Femur (tissue), 1 donor: Measurements from ENCODE around the gene GFRA1.

Source experiments
- DNase-seq: peaks from one replicate; pipeline ENCODE4 v3.0.0-alpha.2; 2017

The GFRA1 gene, protein sequence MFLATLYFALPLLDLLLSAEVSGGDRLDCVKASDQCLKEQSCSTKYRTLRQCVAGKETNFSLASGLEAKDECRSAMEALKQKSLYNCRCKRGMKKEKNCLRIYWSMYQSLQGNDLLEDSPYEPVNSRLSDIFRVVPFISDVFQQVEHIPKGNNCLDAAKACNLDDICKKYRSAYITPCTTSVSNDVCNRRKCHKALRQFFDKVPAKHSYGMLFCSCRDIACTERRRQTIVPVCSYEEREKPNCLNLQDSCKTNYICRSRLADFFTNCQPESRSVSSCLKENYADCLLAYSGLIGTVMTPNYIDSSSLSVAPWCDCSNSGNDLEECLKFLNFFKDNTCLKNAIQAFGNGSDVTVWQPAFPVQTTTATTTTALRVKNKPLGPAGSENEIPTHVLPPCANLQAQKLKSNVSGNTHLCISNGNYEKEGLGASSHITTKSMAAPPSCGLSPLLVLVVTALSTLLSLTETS

DNA sequence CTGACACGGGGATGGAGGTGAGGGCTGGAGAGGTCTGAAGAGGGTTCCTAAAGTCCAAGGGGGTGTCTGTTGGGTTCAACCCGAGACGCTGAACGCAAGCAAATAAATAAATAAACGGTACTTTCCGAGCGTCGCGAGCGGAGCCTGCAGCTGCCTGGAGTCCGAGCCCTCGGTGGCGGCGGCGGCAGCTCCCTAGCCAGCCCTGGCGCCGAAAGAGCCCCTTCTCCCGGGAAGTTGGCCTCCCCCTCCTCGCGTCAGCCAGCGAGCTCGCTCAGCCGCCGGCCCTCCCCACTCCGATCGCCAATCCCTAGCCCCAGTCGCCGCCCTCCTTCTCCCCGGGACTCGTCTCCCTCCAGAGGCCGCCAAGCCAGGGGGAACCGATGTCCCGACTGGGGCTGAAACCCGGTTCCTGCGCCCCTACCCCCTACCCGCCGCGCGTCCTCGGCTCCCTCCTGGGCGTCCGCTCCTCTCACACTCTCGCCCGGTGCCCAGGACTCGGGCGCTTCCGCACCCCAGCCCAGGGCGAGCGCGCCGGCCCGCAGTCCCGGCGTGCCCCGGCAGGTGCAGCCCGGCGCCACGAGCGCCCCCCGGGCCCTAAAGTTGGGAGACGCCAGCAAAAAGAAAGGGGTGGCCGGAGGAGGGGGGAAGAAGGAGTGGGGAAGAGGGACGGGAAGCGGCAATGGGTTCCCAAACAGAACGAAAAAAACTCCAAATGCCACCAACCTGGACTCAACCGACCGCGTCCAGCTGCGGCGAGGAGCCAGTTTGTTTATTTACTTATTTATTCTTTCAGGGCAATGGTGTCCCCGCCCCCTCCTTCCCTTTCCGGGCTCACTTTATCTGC, at the start of gene GFRA1:
TSS of gene GFRA1 (minus strand) at position 767 of the 844 bp plus-strand sequence. CDS start 1,177 bp downstream, outside the sequence.
- DNase-seq = peak; percentile 58

GRCh38 chr10:116316503-116316902, 43.5 kb upstream of the GFRA1 start:
- no peak for DNase-seq

DNA sequence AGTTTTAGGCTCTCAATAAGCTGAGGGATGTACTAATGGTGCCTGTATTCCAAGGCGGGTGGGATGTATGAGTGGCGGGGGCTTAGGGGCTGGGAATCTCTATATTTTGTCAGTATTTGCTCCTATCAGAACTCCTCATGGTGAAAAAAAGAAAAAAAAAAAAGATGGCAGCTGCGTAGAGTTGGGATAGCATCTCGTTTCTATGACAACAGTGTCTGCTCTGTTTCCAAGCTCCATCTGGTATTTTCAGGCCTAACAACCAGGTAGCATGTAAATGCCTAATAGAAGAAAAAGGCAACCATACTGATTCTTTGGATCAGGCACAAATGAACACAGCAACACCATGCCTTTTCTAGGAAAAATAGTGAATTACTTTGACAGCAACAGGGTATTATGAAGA, 39.5 kb upstream of the GFRA1 start:
- DNase-seq = no peak

- no peak for DNase-seq
Observed at GRCh38 chr10:116311706-116312490, 38.9 kb upstream of the GFRA1 start.

- no peak for DNase-seq
Observed at GRCh38 chr10:116311016-116311415, 38.0 kb upstream of the GFRA1 start.

- DNase-seq = no peak
Observed at GRCh38 chr10:116307455-116307854, 34.4 kb upstream of the GFRA1 start.

GRCh38 chr10:116306847-116307246, 33.8 kb upstream of the GFRA1 start:
- no peak for DNase-seq

DNA sequence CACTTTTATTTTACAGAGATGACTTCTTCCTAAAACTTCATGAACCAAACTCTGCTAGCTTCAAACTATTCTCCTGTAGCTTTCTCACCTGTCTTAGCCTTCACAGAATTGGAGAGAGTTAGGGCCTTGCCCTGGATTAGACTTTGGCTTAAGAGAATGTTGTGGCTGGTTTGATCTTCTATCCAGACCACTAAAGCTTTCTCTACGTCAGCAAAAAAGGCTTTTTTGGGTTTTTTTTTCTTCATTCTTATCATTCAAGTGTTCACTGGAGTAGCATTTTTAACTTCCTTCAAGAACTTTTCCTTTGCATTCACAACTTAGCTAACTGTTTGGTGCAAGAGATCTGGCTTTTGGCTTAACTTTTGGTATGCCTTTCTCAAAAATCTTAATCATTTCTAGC, 31.9 kb upstream of the GFRA1 start:
- DNase-seq = no peak

GRCh38 chr10:116300542-116300941, 27.5 kb upstream of the GFRA1 start:
- DNase-seq = peak; percentile 38

- DNase-seq = no peak
Observed at GRCh38 chr10:116298586-116298985, 25.6 kb upstream of the GFRA1 start.

- DNase-seq = no peak
Observed at GRCh38 chr10:116296291-116296721, 23.3 kb upstream of the GFRA1 start.

DNA sequence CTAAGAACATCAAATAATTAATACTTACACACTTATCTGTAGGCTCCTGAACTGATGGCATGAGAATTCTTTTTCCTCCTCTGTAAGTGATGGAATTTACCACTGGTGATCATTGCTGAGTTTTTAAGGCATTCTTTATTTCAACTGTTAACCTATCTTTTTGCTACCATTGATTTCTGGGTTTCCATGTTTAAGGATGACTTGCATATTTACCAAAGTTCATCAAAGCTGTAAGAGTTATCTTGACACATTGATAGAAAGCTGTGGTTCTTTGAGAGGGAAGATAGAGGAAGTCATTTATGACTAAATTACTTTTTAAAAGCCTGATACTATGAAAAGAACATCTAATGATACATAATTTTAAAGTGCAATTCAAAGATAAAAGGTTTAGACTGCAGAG, 19.5 kb upstream of the GFRA1 start:
- no peak for DNase-seq

DNA sequence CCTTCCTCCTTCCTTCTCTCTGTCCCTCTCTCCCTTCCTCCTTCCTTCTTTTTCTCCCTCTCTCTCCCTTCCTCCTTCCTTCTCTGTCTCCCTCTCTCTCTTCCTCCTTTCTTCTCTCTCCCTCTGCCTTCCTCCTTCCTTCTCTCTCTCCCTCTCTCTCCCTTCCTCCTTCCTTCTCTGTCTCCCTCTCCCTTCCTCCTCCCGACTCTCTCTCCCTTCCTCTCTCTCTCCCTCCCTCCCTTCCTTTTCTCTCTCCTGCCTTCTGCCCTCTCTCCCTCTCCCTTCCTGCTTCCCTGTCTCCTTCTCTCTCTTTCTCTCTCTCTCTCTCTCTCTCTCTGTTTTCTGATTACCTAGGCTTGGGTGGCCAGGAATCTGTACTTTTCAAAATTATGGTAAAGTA, 16.6 kb upstream of the GFRA1 start:
- no peak for DNase-seq

- peak; percentile 65 for DNase-seq
Observed at GRCh38 chr10:116287906-116288501, 15.0 kb upstream of the GFRA1 start.

- no peak for DNase-seq
Observed at GRCh38 chr10:116286626-116287200, 13.7 kb upstream of the GFRA1 start.

GRCh38 chr10:116281775-116282174, 8.8 kb upstream of the GFRA1 start:
- no peak for DNase-seq

DNA sequence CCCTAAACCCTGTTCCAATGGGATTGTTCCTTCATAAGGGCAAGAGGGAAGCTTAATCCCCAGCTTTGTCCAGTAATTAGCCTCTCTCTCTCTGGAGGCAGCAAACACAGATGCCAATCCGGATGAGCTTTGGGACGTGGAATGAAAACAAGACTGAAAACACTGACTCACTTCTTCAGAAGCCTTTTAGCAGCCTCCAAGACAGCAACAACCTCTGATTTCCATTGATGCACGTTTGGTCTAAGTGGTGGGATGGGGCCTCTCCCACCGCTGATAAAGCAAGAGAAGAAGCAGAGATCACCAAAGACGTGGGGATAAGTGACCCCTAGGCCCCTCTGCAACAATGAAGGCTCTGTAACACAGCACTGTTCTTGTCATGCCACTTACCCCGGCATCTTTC, 5.8 kb upstream of the GFRA1 start:
- DNase-seq = no peak

GRCh38 chr10:116276981-116277380, 4.0 kb upstream of the GFRA1 start:
- no peak for DNase-seq

DNA sequence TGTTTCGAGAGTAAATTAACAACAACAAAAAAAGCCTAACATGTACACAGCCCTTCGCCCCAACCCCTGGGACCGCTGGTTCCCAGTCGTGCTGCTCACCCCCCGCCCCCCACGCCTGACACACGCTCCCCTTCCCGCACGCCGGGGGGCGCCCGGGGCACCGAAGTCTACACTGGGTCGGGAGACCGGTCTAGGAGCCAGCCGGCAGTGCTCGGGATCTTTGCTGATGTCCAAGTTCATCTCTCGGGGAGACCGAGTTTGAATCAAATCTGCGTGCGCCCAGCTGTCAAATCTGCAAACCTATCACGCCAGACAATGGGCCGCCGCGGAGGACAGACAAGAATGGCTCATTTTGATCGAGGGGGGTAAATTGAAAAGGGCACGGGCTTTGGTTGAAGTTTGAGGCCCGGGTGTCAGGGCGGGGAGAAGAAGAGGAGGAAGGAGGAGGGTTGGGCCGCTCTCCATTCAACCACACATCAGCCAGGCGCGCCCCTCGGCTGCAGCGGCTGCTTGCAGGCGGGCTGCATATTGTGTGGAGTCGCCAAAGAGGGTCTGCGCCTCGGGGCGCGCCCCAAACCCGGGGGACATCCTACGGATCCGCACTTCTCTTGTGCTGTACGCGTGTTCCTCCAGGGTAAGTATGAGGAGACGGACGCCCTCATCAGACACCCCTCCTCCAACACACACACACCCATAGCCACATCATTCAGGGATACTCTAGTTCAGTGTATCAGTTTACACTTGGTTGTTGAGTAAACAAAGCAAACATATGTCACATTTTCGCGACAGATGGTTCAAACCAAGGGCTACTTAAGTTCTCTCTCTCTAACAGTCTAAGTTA, 1.3 kb upstream of the GFRA1 start:
- peak; percentile 76 for DNase-seq

- DNase-seq = peak; percentile 69
Observed at GRCh38 chr10:116271593-116272439, 1.2 kb downstream of the GFRA1 start.
